Ammon's horn (tissue), 1 donor: ENCODE measurements around the gene ZNF804B.
"Not testable (repeated sequence)": the region's sequence is repeated elsewhere in the genome, so short reads cannot be mapped to it uniquely, and the experiment has no call there.

Experiments
- DNase-seq: peaks from one replicate; pipeline ENCODE4 v3.0.0-alpha.2; 2016; ENCODE audit warnings: low spot score

ZNF804B gene

GRCh38 chr7:89085580-89085979, 326.1 kb downstream of the ZNF804B start:
- no peak for DNase-seq

DNA sequence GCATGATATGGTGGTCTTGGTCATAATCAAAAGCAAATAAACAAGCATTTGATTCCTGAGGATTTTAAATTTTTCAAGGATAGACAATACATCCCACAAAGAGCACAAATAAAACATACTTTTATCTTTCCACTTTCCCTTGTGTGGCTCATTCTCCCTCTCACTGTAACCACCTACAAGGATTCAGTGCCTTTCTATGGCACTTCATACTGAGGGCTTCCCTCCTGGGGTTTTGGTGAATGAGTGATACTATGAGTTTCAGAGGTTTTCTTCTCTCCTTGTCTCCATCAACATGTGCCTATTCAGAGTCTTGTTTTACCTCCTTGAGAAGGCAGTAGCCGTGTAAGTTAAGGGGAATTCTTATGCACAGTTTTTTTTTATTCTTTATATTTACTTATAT, 332.1 kb downstream of the ZNF804B start:
- no peak for DNase-seq

GRCh38 chr7:89094269-89094668, 334.8 kb downstream of the ZNF804B start:
- DNase-seq, result no peak

DNA sequence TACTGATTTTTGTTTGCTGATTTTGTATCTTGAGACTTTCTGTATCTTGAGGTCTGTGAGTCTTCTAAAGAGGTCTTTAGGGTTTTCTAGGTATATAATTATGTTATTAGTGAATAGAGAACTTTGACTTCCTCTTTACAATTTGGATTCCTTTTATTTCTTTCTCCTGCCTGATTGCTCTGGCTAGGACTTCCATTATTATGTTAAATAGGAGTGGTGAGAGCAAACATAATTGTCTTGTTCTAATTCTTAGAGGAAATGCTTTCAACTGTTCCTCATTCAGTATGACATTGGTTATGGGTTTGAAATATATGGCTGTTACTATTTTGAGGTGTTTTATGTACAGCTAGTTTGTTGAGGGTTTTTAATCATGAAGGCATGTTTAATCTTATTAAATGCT, 344.1 kb downstream of the ZNF804B start:
- no peak for DNase-seq

GRCh38 chr7:89104748-89105685, 345.5 kb downstream of the ZNF804B start:
- no peak for DNase-seq

GRCh38 chr7:89123871-89124270, 364.4 kb downstream of the ZNF804B start:
- DNase-seq, result no peak

- no peak for DNase-seq
Measured at GRCh38 chr7:89129600-89130375, 370.3 kb downstream of the ZNF804B start.

DNA sequence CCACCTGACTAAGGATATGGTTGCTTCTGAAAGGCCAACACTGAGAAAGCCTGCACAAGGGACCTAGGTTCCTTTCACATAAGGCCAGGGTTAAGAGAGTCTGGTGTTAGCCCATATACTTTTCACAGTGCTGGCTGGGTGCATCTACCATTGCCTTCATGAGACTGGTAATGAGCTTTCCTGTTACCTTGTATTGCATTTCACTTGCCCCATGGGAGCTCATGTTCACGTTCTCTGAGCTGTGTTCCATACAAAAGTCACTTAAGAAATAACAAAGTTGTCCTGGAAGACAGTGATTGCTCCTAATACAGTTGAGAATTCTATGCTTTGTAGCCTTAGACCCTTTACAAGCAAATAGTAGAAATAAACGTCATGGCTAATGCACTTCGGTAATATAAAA, 373.9 kb downstream of the ZNF804B start:
- DNase-seq, result no peak

GRCh38 chr7:89133819-89134218, 374.3 kb downstream of the ZNF804B start:
- DNase-seq, result no peak

GRCh38 chr7:89145801-89146200, 386.3 kb downstream of the ZNF804B start:
- DNase-seq, result no peak

DNA sequence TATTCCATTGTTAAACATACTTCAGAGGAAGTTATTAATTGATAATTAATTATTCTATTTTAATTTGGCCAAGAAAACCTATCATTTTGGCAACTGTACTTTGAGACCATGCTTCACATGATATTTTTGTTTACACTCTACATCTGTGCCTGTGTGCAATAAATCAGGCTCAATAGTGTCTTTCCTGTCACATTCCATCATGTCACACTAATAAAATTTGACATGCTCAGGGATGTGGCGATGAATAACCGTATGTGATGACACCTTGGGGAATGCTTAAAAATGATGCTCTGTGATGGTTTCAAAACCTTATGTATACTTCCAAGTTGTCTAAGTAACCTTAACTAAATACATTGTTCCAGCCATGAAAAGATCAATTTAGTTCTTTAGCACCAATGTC, 400.6 kb downstream of the ZNF804B start:
- DNase-seq, result no peak

DNA sequence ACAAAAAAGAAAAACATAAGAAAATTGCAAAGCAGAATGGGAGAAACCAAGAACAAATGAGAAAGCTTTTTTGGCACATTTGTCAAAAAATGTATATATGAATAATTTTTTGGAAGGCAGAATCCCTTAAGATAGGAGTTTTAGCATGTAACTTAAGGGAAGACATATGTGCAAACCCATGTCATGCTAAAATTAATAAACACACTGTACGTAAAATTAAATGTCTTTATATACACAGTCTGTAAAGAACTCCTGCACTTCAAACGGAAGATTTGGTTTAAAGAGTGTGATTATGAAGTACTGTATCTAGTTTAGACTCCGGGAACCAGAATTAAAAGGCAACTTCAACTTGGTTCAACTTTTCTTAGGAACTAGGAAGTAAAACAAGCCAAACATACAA, 405.9 kb downstream of the ZNF804B start:
- DNase-seq, result no peak

- DNase-seq, result no peak
Measured at GRCh38 chr7:89170628-89171027, 411.1 kb downstream of the ZNF804B start.

GRCh38 chr7:89182116-89182515, 422.6 kb downstream of the ZNF804B start:
- no peak for DNase-seq

GRCh38 chr7:89183712-89184111, 424.2 kb downstream of the ZNF804B start:
- DNase-seq, result peak; percentile 7

DNA sequence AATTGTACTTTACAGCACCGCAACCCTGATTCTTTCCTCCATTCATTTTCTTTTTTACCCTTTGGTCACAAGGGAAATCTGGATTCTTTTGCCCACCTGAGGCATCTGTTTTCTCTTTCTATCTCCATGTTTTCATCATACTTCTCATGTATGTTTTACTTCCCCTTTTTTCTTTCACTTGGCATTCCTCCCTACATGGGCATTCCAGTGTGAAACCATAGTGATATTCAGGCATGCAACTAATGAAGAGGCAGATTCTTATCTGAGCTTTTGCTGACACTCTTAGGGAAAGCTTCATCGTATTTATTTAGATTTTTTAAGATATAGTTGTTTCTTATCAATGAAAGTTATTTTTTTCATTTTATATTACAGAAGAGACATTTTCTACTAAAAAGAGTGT, 441.3 kb downstream of the ZNF804B start:
- DNase-seq, result no peak

DNA sequence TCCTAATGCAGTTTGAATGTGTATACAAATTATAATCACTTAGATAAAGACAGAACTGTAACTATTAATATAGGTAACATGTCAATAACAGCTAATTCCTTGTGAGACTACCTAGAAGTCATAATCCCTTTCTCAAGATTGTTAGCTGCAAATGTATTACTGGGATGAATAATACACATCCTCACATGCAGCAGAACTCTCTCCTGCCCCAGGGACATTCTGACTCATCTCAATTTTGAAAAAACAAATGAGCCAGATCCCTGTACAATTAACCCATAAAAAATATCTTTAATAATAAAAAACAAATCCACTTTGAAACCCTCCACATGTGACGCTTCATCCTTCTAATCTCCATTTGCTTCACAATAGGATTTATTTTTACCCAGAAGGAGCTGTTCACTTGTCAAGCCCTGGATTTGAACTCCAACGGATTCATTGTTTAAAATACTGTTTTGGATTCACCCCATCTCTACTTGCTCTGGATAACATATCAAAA, 464.4 kb downstream of the ZNF804B start:
- no peak for DNase-seq

DNA sequence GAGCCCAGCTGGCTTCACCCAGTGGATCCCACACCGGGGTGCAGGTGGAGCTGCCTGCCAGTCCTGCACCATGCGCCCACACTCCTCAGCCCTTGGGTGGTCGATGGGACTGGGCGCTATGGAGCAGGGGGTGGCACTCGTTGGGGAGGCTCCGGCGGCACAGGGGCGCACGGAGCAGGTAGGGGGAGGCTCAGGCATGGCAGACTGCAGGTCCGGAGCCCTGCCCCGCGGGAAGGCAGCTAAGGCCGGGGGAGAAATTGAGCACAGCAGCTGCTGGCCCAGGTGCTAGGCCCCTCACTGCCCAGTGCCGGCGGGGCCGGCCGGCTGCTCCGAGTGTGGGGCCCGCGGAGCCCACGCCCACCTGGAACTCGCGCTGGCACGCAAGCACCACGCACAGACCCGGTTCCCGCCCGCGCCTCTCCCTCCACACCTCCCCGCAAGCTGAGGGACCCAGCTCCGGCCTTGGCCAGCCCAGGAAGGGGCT, 469.2 kb downstream of the ZNF804B start:
- DNase-seq, result not testable (repeated sequence)

GRCh38 chr7:89238156-89238555, 478.7 kb downstream of the ZNF804B start:
- DNase-seq, result peak; percentile 14

GRCh38 chr7:89246196-89246595, 486.7 kb downstream of the ZNF804B start:
- no peak for DNase-seq

GRCh38 chr7:89247207-89247606, 487.7 kb downstream of the ZNF804B start:
- DNase-seq, result no peak

- DNase-seq, result no peak
Measured at GRCh38 chr7:89259085-89259484, 499.6 kb downstream of the ZNF804B start.

- DNase-seq, result no peak
Measured at GRCh38 chr7:89264126-89264525, 504.6 kb downstream of the ZNF804B start.
